Effector CD4-positive, alpha-beta T cell (primary cell): ENCODE results near the gene WDR12.
"Not testable (repeated sequence)": the region's sequence is repeated elsewhere in the genome, so short reads cannot be mapped to it uniquely, and the experiment has no call there.

ENCODE experiments used
- DNase-seq: peaks from one replicate; pipeline ENCODE4 v3.0.0-alpha.2; 2020
- total RNA-seq: gene quantifications from one replicate; lab custom pipeline; 2026; lab: John Stamatoyannopoulos, UW

Gene WDR12
- 19.5 reads per million, percentile 46 among the genes with 10 or more reads in this experiment for total RNA-seq

GRCh38 chr2:202911512-202912341 lies at the start of gene WDR12, which contains the start of gene CARF:
Gene WDR12, minus strand, starts transcription at chr2:202911673. Its CDS starts 197 bp downstream, at chr2:202911476.
Gene CARF, plus strand, starts transcription at chr2:202912275. Its CDS starts 29,628 bp downstream, at chr2:202941903.
- DNase-seq = peak; percentile 92

- DNase-seq = no peak
Observed at GRCh38 chr2:202960524-202960923, 49.1 kb upstream of the WDR12 start.

GRCh38 chr2:202950592-202950991 lies 39.1 kb upstream of the WDR12 start:
- DNase-seq = no peak

GRCh38 chr2:202949333-202949732 lies 37.9 kb upstream of the WDR12 start:
- not testable (repeated sequence) for DNase-seq

- DNase-seq = no peak
Observed at GRCh38 chr2:202945497-202945896, 34.0 kb upstream of the WDR12 start.

GRCh38 chr2:202944816-202945215 lies 33.3 kb upstream of the WDR12 start:
- no peak for DNase-seq

GRCh38 chr2:202944408-202944807 lies 32.9 kb upstream of the WDR12 start:
- no peak for DNase-seq

GRCh38 chr2:202941771-202942170 lies 30.3 kb upstream of the WDR12 start:
- no peak for DNase-seq

- DNase-seq = no peak
Observed at GRCh38 chr2:202938960-202939359, 27.5 kb upstream of the WDR12 start.

GRCh38 chr2:202934456-202934855 lies 23.0 kb upstream of the WDR12 start:
- no peak for DNase-seq

GRCh38 chr2:202933958-202934357 lies 22.5 kb upstream of the WDR12 start:
- DNase-seq = no peak

GRCh38 chr2:202933139-202933510 lies 21.7 kb upstream of the WDR12 start:
- no peak for DNase-seq

- no peak for DNase-seq
Observed at GRCh38 chr2:202932425-202933138, 21.1 kb upstream of the WDR12 start.

GRCh38 chr2:202918860-202919259 lies 7.4 kb upstream of the WDR12 start:
- no peak for DNase-seq

- not testable (repeated sequence) for DNase-seq
Observed at GRCh38 chr2:202912342-202913201, 1.1 kb upstream of the WDR12 start.

GRCh38 chr2:202911203-202911511 lies 316 bp downstream of the WDR12 start:
- DNase-seq = no peak

- DNase-seq = no peak
Observed at GRCh38 chr2:202910698-202911097, 775 bp downstream of the WDR12 start.

GRCh38 chr2:202910250-202910649 lies 1.2 kb downstream of the WDR12 start:
- DNase-seq = not testable (repeated sequence)

- no peak for DNase-seq
Observed at GRCh38 chr2:202909394-202910192, 1.9 kb downstream of the WDR12 start.

GRCh38 chr2:202908186-202908585 lies 3.3 kb downstream of the WDR12 start:
- DNase-seq = no peak

GRCh38 chr2:202905507-202905906 lies 6.0 kb downstream of the WDR12 start:
- not testable (repeated sequence) for DNase-seq

- no peak for DNase-seq
Observed at GRCh38 chr2:202885190-202885589, 26.3 kb downstream of the WDR12 start.
